HG03521 (cell line): ENCODE results near the gene GZMM.
A peak's percentile ranks its signal among the peaks of the same experiment; 100 is the strongest.

Experiments
- ATAC-seq: cut with Tn5 transposase; IDR thresholded peaks from one replicate; pipeline ENCODE4 v1.9.1; 2021; ENCODE audit warnings: mild to moderate bottlenecking, moderate library complexity; ENCODE audit not compliant: unreplicated experiment

GZMM gene

DNA sequence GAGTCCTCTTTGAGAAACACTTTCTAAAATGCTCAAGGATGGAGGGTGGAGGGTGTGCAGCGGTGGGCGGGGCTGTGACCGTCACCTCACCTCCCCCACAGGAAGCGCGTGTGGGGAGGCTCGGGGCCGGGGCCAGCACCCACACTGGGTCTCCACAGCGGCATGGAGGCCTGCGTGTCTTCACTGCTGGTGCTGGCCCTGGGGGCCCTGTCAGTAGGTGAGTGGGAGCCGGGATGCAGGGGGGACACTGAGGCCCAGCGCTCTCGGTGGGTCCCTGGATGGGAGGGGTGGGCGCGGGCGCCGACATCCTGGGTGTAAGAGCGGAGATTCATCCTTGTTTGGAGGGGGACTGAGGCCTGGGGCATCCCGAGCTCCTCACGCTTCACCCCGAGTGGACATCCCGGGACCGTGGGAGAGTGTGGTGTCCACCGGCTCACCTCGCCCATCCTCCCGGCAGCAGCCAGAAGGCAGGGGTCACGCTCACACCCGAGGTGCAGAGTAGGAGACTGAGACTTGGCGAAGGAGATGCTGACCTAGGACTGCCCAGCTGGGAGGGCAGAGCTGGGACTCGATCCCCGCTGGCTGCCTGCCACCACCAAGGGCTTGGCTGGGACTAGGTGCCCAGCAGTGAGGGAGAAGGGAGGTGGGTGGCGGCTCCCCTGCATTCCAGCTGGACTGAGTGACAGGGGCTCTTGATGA is at the start of gene GZMM:
TSS of gene GZMM (plus strand) at position 144 of the 699 bp plus-strand sequence. CDS start at position 163, 19 bp downstream.
- no peak for ATAC-seq

GRCh38 chr19:494171-495080 is 49.4 kb upstream of the GZMM start:
- no peak for ATAC-seq

DNA sequence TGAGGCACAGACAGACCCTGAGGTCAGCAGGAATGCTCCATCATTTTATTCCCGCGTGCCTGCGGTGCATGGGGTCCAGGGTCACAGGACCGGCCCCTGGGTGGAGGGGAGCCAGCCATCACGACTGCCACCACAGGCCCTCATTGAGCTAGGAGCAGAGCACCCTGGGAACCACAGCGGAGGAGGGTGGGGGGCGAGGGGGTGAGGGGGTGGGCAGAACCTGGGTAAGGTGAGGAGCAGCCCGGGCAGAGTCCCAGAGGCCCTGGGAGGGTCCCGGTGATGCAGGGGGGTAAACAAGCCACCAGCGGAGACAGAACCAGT is 48.8 kb upstream of the GZMM start:
- no peak for ATAC-seq

- ATAC-seq = no peak
Observed at GRCh38 chr19:495402-496111, 48.3 kb upstream of the GZMM start.

- ATAC-seq = no peak
Observed at GRCh38 chr19:496112-496665, 47.7 kb upstream of the GZMM start, which contains the start of gene MADCAM1. Gene MADCAM1 (plus strand): TSS chr19:496486. CDS start chr19:496500, 14 bp downstream.

DNA sequence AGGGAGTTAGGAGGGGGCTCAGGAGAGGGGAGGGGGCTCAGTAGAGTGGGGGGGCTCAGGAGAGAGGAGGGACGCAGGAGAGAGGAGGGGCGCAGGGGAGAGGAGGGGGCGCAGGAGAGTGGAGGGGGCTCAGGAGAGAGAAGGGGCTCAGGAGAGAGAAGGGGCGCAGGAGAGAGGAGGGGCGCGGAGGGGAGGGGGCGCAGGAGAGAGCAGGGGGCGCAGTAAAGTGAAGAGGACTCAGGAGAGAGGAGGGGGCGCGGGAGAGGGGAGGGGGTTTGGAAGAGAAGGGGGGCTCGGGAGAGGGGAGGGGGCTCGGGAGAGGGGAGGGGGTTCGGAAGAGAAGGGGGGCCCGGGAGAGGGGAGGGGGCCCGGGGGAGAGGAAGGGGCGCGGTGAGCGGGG is 46.9 kb upstream of the GZMM start:
- no peak for ATAC-seq

DNA sequence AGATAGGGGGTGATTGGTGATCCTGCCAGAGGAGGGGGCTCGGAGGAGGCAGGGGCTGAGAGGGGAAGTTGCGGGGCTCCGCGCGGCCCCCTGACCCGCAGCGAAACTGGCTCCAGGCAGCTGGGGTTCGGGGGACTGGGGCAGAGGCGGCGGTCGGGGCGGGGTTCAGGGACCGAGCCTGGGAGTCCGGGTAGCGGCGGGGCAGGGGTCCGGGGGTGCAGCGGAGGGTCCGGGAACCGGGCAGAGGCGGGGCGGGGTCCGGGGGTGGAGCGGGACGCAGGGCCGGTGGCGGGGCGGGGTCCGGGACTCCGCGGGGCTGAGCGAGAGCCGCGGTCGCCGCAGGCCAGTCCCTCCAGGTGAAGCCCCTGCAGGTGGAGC is 46.4 kb upstream of the GZMM start:
- no peak for ATAC-seq

DNA sequence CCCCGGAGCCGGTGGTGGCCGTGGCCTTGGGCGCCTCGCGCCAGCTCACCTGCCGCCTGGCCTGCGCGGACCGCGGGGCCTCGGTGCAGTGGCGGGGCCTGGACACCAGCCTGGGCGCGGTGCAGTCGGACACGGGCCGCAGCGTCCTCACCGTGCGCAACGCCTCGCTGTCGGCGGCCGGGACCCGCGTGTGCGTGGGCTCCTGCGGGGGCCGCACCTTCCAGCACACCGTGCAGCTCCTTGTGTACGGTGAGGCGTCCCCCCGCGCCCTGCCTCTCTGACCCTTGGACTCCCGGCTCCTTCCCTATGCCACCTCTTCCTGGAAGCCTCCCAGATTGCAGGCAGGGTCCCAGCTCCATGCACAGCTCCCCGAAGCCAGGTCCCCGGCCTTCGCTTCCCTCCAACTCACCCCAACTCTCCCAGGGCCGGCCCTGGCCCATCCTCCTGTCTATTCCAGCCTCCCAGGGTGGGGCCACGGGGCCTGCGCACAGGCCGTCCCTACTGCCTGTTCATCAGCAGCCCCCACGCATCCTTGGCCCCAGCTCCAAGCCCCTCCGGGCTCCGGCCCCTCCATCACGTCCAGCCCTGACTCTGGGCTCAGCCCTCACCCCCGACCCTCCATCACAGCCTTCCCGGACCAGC is 45.9 kb upstream of the GZMM start:
- no peak for ATAC-seq

- no peak for ATAC-seq
Observed at GRCh38 chr19:498511-498891, 45.4 kb upstream of the GZMM start.

DNA sequence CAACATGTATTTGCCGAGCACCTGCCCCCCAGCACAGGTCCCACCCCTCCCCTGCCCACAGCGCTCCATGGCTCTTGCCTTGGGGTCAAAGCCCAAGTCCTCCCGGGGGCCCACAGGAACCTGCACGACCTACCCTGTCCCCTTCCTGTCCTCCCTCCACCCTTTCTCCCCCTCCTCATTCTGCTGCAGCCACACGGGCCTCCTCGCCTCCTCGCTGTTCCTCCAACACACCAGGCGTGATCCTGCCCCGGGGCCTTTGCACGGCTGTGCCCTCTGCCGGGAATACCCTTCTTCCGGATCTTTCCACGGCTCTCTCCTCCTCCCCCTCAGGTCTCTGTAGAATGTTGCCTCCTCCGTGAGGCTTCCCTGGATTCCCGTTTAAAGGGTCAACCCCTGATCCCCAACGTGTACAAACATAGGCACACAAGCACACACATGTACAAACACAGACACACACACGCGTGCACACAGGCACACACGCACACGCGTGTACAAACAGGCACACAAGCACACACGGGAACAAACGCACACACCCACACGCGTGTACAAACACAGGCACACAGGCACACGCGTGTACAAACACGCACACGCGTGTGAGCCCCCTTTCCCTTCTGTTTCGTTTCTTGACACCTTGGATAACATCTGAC is 44.8 kb upstream of the GZMM start:
- ATAC-seq = no peak

GRCh38 chr19:501646-502045 is 42.2 kb upstream of the GZMM start:
- ATAC-seq = no peak

DNA sequence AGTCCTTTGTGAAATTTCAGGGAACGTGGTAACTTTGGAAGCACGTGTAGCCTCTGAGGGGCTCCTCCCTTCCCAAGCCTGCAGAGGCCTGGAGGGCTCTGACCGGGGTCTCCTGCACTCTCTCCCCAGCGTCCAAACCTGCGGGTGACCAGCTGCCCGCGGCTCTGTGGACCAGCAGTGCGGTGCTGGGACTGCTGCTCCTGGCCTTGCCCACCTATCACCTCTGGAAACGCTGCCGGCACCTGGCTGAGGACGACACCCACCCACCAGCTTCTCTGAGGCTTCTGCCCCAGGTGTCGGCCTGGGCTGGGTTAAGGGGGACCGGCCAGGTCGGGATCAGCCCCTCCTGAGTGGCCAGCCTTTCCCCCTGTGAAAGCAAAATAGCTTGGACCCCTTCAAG is 39.2 kb upstream of the GZMM start:
- ATAC-seq = no peak

DNA sequence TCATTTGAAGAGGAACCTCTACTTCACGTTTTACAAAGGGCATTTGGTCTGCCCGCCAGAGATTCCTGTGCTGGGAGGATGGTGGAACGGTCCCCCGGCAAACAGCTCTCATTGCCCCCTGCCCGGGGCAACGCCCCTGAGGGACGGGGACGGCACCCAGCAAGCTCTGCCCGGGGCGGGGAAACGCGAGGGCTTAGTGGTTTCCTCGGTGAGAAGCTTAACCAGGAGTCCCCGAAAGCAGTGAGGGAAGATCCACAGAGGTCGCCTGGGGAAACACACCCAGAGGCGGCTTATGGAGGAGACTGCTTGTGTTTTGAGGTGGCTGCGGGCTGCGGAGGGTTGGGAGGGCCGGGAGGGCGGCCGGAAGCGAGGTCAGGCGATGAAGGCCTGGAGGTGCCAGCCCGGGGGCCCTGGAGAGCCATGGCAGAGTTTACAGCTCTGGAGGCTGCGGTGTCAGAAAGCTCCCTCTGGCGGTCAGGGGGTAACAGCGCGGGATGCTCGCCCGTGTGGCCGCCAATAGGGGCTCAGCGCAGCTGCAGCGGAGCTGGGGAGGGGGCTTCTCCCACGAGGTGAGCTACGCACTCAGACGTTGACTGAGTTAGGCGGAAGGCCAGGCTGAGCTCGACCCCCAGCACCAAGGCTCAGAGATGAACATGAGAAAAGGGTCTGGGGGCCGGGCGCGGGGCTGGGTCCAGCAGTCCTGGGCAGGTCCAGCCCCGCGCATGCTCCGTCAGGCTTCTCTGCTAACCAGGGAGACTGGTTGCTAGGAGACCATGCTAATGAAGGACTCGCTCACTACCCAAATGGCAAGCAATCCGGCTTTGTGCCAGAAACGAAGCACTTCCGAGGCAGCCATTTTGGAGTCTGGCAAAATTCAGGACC is 37.2 kb upstream of the GZMM start:
- ATAC-seq = peak; percentile 62

- ATAC-seq = peak; percentile 50
Observed at GRCh38 chr19:507286-508203, 36.3 kb upstream of the GZMM start, which contains the start of gene TPGS1. Gene TPGS1 (plus strand): TSS chr19:507497. CDS start chr19:507507, 10 bp downstream.

DNA sequence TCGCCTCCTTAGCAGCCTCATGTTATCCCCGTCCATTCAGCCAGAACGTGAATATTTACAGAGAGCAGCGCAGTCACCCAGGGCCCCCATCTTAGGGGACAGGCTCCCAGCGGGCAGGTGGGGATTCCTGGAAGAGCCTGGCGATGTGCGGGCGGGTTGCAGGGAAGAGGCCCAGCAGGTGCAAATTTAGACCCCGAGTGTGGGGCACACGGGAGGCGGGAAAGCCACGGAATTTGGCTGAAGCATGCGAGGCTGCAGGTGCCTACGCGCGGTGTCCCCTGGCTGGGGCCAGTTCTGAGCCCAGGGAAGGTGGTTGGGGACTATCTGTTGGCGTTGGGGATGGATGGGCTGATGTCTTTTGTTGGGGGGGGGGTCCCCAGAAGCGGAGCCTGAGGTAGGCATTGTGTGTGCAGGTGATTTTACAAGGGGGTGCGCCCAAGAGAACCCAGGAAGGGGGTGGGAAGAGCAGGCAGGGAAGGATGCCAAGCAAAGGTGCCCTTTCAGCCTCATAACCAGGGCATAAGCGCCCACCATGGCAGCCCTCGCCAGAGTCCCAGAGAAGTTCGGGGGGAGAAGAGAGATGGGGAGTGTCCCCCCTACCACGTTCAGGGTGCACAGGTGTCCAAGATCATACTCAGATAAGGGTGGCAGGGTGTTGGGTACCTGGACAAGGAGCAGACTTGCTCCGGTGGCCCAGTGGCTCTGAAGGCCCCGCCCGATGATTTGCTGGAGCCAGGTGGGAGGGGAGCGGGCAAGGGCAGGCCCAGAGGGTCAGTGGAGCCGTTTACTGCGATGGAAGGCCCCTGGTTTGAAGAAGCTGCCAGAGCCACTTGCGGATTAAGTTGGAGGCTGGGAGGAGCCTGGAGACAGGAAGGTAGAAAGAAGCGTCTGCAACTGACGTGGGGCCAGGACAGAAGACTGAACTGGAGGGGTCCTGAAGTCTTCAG is 35.4 kb upstream of the GZMM start:
- no peak for ATAC-seq

- ATAC-seq = no peak
Observed at GRCh38 chr19:510606-511100, 33.2 kb upstream of the GZMM start.
